NOMO-1 treated with DMSO at 0.1 percent for 48 hours (cell line): ENCODE data around the gene HYI.

Experiments
- DNase-seq: peaks from one replicate; lab custom pipeline; 2025; ENCODE audit not compliant: unreplicated experiment; lab: John Stamatoyannopoulos, UW

HYI gene

DNA sequence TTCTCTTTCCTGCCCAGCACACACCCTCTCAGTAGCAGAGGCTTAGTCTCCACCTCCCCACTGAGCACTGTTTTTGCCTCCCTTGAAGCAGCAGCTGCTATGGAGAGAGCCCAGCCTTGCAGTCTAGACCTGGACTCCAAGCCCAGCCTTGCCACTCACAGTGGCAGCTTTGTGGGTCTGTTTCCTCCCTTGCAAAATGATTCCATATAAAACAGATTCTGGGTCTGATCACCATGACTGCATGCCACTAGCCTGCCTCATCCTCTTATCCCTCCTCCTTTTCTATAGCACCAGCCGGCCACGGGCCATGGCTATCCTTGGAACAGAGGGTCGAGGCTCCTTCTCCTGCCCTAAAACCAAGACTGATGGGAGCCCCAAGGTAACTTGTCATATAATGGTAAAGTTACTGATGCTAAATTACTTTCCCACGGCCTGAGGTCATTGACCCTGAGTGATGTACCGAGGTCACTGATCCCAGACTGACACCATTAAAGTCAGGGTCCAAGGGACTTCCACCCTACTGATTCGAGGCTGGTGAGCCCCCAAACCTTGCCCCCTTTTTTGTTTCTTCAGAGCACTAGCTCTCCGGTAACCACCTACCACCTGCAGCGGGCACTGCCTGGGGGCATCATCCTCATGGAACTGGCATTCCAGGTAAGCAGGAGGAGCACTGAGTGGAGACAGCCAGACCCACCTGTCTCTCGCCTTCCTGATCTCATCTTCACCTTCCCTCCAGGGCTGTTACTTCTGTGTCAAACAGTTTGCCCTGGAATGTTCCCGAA lies 7.9 kb downstream of the HYI start:
- no peak for DNase-seq

DNA sequence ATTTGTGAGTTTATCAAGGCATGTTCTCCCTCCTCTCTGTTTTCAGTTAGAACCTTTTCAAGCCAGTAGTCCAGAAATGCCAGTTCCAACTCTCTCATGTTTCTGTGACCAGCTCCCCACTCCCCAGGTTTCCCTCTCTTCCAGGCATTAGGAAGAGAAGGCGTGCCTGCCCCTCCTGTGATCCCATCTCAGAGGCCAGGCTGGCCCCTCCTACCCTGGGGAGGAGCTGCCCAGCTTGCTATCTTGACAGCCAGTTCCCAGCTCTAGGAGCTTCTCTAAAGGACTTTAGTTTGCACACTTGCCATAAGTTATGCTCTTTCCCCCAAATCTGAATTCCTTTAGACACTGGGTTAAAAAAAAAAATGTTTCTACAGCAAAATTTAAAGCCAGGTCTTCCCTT lies 8.9 kb downstream of the HYI start:
- DNase-seq = no peak

DNA sequence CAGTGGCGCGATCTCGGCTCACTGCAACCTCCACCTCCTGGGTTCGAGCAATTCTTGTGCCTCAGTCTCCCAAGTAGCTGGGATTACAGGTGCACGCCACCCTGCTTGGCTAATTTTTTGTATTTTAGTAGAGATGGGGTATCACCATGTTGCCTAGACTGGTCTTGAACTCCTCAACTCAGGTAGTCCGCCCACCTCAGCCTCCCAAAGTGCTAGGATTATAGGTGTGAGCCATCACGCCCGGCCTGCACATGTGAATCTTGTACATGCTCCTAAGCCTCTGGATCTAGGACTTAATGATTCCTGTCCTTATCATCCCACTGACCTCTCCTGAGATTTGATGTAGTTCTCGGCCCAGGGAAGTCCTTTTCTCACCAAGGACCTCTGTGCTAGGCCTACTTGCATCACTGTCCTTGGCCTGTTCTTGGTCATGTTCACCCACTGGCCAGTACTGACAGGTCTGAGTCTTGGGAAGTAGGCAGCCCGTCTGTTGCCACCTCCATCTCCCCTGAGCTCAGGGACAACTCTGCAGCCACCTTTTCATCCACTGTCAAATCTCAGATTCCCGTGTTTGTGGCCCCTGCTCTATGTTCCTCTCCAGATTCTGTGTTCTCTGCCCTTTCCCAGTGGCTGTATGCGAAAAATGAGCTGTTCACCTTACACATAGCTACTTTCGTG lies 9.4 kb downstream of the HYI start:
- DNase-seq = no peak

DNA sequence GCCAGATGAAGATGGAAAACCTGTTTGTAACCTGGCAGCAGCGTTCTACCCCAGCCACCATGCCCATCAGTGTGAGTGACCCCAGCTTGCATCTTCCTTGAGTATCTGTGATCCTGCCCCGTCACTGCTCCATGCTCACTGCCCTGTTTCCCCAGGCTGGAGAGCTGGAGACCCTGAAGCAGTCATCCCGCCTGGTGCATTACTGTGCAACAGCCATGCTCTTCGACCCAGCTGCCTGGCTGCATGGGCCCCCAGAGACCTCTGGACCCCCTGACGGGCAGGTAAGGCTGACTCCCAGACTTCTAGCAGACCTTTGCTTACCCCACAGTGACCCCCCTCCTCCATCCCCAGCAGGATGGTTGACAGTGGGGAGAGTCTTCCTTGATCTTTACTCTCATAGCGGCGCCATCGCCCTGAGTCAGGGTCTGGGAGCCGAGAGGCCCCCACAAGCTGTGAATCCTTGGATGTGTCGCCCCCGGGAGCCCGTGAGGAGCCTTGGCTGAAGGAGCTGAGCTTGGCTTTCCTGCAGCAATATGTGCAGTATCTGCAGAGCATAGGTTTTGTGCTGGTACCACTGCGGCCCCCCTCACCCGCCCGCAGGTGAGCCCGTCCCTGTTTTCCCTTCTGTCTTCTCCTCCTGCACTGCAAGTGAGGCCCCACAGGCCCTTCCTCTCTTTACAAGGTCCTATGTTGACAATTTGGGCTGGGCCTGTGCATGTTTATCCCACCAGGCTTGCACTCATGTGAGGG lies 10.4 kb downstream of the HYI start:
- no peak for DNase-seq

DNA sequence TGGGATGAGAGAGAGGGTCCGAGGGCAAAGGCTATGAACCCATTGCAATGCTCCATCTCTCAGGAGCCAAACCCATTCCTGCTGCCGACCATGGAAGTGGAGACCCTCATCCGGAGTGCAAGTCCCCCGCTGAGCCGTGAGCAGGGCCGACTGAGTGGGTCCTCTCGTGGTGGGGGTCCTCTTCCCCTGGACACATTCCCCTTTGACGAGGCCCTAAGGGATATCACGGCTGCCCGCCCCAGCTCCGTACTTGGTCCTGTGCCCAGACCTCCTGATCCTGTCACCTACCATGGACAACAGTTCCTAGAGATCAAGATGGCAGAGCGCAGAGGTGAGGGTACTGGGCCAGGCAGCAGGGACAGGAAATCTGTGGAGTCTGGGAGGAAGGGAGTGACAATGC lies 11.0 kb downstream of the HYI start:
- DNase-seq = no peak

DNA sequence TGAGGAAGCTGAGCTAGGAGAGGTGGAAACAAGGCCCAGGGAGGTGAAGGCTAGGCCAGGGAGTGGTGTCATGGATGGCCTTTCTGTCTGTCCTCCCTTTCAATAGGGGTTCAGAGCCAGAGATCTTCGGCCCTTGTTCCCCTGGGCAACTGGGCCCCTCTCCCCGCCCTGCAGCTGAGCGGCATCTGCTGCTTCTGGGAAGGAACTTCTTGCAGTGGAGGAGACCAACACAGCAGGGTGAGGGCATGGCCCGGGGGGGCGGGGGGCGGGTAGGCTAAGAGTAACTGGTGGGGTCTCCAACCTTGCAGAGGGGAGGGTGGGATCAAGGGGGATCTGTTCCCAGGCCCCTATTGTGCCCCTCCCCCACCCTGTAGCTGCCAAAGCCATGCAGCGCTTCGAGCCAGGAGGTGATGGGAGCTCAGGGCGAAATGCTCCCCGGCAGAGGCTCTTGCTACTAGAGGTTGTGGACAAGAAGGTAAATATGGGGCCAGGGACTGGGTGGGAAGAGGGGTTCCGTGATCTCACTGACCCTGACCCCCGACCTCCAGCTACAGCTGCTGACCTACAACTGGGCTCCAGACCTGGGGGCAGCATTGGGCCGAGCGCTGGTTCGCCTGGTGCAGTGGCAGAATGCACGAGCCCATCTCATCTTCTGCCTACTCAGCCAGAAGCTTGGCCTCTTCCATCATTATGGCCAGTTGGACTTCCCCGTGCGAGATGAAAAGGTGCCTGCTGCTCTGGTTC lies 11.7 kb downstream of the HYI start:
- no peak for DNase-seq

DNA sequence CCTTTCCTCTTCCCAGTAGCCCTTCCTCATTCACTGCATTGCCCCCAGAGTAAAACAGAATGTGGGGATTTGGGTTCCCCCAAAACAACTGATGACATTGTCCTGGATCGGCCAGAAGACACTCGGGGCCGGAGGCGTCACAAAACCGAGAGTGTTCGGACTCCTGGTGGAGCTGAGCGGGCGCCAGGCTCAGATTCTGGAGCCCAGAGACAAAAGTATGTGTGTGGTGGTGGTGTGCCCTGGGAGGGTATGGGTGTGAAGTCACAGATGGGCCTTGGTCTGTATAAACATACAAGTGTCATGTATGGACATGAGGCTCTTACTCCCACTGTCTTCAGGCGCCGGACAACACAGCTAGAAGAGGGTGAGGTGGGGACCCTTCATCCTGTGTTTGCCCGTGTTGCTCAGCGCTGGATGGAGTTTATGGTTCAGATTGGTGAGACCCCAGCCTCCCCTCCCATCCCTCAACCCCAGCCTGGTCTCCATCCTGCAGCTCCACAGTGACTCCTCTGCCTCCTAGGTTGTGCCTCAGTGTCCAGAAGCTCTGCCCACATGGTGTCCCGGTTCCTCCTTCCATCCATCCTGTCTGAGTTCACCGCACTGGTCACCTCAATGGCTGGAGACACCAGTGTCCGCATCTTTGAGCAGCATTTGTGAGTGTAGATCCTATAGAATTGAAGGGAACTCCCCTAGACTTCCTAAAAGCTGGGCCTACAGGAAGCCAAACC lies 12.4 kb downstream of the HYI start:
- no peak for DNase-seq

DNA sequence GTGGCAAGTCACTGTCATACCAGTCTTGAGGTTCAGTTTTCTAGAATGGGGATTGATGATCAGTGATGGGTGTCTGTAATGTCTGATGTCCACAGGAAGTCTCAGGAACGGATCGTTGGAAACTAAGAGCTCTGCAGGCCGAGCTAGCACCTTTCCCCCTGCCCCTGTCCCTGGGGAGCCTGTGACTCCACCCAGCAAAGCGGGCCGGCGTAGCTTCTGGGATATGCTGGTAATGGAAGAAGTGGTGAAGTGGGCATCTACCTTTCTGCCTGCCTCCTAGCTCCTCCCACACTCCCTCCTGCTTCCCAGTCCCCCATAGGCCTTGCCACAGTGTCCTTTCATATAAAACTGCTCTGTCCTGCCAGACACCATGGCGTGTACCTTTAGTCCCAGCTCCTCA lies 13.4 kb downstream of the HYI start:
- DNase-seq = no peak

DNA sequence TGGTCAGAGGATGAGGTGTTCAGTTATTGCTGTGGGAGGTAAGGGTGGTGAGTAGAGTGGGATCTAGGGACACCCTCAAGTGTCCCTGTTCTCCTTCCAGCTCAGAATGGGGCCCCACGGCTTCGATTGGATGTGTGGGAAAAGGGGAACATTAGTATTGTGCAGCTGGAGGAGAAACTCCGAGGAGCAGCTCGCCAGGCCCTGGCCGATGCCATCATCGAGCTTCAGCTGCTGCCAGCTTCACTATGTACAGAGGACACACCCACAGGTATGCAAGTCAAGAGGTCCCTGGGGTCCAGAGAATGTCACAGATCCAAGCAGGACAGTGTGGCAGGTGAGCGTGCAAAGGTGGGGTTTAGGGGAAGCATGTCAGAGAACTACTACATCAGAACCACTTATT lies 13.9 kb downstream of the HYI start:
- DNase-seq = no peak

DNA sequence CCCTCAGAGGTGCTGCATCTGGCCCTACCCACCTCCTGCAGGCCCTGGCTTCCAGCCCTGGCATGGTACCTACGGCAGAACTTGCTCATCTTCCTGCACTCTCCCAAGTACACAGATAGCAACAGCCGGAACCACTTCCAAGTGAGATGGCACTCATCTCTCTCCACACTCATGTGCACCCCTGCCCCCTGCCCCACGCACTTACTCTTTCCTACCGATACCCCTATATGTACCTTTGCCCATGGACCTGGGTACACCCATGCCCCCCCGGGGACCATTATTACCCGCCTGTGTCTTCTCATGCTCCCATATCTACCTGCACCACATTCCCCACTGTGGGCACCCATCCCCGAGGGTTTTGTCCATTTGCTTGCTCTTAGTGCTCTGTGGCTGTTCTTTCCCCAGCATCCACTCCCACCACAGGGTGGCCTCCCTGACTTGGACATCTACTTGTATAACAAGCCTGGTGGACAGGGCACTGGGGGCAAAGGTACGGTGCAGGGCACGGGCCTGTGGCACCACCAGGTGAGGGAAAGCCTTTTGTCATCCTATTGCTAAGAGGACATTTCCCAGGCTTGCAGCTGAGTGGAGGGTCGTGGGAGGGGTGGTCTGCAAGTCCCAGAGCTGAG lies 14.7 kb downstream of the HYI start:
- no peak for DNase-seq

DNA sequence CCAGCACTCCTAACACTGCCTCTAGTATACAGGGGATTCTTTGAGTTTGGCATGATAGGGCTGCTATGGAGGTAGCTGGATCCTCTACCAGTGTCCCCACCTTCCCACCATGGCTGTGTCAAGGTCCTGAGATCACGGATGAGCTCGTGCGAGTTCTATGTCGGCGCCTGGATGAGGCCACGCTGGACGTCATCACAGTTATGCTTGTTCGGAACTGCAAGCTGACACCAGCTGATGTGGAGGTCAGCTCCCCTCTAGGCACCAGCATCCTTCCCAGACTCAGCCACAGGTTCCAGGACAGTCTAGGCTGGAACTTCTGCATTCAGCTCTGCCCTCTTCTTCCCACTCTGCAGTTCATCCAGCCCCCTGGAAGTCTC lies 15.2 kb downstream of the HYI start:
- no peak for DNase-seq

DNA sequence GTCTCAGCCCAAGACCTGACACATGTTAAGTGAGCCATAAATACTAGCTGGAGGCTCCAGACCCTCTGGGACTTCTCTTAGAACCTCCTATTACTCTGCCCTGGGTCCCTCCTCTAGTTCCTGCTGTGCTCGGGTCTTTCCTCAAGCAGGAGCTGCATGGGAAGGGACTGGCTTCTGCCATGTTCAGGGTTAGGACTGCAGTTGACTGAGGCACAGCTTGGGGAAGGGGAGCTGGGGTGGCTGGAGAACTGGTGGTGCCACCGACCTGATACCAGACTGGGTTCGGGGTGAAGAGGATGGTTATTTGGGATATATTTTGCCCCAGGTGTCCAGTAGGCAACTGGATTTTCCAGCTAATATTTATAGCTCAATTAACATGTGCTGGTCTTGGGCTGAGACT lies 15.7 kb downstream of the HYI start:
- no peak for DNase-seq

DNA sequence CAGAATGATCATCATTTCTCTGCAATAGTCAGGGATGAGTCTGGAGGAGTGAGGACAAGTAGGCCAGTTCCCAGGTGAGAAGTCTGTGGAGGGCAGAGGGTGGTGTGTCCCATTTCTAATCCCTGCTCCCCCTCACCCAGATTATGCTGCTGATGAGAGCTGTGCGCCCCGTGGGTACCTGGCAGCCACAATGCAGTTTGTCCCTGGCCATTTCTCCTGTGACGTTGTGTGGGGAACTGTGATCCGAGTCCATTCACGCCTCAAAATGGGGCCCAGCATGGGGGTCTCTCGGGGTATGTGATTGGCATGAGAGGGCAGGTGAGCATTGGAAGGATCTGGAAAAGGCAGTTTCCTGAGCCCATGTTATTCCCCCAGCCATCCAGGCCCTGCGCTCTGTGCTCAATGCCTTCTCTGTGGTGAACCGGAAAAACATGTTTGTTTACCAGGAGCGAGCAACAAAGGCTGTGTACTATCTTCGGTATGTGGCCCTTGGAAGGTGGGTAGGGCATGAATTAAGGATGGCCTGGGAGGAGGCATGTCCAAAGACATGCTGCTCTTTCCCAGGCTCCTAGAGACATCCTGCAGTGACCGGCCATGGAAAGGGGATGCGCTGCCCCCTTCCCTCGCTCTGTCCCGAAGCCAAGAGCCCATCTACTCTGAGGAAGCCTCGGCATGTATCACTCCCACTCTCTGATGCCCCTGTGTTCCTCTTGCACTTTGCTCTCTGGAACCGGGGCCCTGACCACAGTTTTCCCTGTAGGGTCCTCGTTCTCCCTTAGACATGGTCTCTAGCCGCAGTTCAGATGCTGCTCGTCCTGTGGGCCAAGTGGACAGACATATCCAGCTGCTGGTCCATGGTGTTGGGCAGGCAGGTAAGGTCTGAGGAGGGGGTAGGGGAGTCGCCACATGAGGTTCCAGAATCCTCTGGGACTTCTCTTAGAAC lies 16.4 kb downstream of the HYI start:
- DNase-seq = no peak

DNA sequence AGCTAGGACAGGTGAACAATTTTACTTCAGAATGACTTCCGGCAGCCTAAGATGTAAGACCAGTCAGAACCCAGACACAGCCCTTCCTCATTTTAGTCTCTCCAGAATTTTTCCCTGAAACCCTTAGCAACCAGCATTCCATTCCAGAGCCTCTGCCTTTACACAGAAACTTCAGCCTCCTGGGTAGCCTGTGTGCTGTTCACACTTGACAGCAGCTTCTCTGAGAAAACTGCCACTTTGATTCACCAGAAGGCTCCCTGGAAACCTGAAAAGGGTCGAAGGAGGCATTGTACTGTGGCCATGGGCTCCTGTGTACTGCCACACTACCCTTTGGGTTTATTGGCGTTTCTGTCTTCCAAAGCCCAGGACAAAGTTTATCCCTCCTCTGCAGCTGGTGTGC lies 17.4 kb downstream of the HYI start:
- DNase-seq = no peak

DNA sequence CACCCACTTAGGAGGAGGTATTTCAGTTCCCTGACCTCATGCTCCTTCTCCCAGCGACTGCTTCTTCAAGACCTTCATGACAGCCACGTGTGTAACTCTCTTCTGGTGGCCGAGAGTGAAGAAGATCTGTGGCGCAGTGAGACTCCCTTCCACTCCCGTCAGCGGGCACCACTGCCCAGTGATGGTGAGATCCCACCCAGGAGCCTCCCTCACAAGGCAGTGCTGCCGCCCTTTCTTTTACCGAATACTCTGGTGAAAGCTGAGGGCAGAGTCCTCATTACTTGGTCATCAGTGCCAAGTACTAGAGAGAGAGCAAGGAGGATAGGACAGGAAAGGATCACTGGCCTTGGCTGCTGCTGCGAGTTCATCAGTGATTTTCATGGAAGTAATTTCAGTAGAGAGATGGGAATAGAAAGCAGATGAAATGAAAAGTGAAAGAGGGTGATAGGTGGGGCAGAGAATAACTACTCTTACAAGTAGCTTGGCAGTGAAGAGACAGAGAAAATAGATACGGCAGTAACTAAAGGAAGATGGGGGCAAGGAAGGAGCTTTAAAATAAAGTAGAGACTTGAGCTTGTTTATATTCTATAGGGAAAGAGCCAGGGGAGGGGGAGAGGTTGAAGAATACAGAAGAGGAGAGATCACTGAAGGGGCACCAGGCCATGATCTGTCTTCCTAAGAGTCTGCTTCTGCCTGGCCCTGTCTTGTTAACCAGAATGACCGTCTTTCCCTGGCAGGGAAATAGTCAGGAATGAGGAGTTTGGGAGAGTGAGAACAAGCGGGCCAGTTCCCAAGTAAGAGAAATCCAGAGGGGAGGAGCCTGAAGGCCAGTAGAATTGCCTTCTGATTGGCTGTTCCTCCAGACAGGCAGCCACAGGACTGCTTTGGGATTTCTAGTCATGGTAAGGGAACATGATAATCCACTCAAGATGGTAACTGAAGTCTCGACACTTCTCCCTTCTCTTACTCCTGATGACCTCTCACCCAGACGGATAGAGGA lies 18.3 kb downstream of the HYI start:
- no peak for DNase-seq

DNA sequence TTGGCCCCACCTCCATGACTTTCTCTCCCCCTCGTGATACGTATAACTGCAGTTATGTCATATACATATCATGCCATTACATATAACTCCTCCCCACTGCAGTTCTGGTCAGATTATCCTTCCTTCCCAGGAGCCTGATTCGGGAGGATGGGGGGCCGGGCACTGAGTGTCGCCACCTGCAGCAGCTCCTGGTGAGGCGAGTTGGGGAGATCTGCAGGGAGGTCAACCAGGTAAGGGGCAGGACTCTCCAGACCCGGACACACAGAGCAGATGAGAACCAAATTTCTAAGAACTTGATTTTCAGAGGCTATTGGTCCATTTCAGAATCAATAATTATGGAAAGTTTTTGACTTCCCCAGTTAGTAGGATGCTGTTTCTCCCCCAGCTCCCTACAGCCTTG lies 19.5 kb downstream of the HYI start:
- DNase-seq = no peak

DNA sequence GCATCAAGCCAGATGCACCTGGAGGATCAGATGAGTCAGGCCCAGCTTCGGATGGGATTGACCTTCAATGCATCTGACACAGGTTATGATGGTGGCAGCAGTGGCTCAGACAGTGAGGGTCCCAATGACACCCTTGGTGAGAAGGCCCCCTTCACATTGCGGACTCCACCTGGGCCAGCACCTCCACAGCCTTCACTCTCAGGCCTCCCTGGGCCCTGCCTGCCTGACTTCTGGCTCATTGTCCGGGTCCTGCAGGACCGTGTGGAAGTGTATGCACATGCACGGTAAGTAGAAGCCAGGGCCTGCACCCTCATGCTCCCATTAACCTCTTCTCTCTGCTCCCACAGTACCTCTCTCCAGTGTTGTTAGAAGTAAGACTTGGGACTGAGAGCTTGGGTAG lies 20.8 kb downstream of the HYI start:
- no peak for DNase-seq
